ENCODE results near the gene HSPA1L. TPM values are rescaled to one million over a fixed set of nuclear protein-coding genes. Genes with fewer than 3 reads are reported as not detected.

The HSPA1L gene
- total RNA-seq, 2 donors from 2014 or later, result 1.1 to 1.2 TPM

DNA sequence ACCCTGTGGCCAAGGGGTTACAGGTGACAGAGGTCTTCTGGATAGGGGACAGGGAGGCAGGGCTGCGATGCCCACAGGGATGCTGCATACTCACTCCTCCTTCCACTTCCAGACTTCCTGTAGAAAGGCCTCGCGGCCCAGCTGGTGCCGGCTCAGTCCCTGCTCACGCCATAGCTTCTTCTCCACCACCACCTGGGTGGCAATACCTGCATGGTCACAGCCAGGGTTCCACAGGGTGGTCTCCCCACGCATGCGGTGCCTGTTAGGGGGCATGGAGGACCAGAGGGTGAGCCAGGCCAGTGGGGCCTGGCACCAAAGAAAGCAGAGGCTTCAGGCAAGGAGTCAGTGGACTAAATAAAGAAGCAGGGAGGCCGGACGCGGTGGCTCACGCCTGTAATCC, 29.6 kb downstream of the HSPA1L start:
- Histone ChIP-seq H3K9me3 (no peaks in the 10 kb centered on the region), H3K27me3 (replicated peaks; ENCODE audit: insufficient read depth) (no peaks in the 10 kb centered on the region), H3K27ac (no peak overlapping the region), H3K36me3 (peaks cover 41% of the 10 kb centered on the region), H3K4me3 (no peak overlapping the region), H3K4me1 (ENCODE audit: control insufficient read depth in 1 of 2, low read depth in 2 of 2) (no peaks in the 10 kb centered on the region)
- no peak for DNase-seq (ENCODE audit: low spot score)
- TF ChIP-seq, protein P1, sequence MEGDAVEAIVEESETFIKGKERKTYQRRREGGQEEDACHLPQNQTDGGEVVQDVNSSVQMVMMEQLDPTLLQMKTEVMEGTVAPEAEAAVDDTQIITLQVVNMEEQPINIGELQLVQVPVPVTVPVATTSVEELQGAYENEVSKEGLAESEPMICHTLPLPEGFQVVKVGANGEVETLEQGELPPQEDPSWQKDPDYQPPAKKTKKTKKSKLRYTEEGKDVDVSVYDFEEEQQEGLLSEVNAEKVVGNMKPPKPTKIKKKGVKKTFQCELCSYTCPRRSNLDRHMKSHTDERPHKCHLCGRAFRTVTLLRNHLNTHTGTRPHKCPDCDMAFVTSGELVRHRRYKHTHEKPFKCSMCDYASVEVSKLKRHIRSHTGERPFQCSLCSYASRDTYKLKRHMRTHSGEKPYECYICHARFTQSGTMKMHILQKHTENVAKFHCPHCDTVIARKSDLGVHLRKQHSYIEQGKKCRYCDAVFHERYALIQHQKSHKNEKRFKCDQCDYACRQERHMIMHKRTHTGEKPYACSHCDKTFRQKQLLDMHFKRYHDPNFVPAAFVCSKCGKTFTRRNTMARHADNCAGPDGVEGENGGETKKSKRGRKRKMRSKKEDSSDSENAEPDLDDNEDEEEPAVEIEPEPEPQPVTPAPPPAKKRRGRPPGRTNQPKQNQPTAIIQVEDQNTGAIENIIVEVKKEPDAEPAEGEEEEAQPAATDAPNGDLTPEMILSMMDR (IDR thresholded peaks at IDR 0.05), result no peak
- no peak for ATAC-seq (ENCODE audit: insufficient number of reproducible peaks, low FRiP score, low read depth)

DNA sequence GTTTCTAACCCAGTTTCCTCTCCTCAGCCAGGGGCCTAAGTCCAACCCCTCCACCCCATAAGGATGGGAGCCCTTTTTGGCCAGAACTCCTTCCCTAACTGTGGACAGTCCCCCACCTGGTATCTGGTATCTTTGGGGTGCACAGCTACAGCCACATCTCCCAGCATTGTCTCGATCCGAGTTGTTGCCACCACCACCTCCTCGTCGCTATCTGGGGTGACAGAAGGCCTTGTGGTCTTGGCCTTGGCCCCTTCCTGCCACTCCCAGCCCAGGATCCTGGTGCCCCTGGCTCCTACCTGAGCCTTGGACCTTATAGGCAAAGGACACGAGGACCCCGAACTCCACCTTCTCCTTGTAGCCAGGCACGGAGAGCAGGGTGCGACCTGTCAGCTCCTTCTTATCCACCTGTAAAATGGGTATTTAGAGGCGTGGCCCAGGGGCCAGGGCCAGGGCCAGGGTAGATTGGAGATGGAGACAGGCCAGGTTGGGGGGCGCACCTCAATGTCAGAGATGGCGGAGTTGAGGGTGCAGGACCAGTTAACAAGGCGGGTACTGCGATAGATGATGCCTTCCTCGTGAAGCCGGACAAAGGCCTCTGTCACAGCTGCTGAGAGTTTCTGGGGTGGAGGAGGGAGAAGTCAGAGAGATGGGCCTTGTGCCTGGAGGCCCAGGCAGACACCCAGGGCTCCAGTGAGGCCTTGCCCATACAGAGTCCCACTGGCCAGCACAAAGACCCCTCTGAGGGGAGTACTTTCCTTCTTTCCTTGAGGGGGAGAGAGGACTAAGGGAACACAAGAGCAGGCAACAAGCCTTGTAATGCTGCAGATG, 30.8 kb downstream of the HSPA1L start:
- no peaks in the 10 kb centered on the region for H3K27me3 ChIP-seq (replicated peaks; ENCODE audit: insufficient read depth)
- TF ChIP-seq, protein P1 (IDR thresholded peaks at IDR 0.05), result no peak
- H3K36me3 ChIP-seq, result peaks cover 50% of the 10 kb centered on the region
- H3K4me3 ChIP-seq, result no peak overlapping the region
- DNase-seq (ENCODE audit: low spot score) (no peak), ATAC-seq (ENCODE audit: insufficient number of reproducible peaks, low FRiP score, low read depth) (no peak)
- no peaks in the 10 kb centered on the region for H3K4me1 ChIP-seq (ENCODE audit: control insufficient read depth in 1 of 2, low read depth in 2 of 2)
- no peaks in the 10 kb centered on the region for H3K9me3 ChIP-seq
- no peak overlapping the region for H3K27ac ChIP-seq

- no peaks in the 10 kb centered on the region for H3K9me3 ChIP-seq
- DNase-seq (ENCODE audit: low spot score) (no peak), ATAC-seq (ENCODE audit: insufficient number of reproducible peaks, low FRiP score, low read depth) (no peak)
- no peaks in the 10 kb centered on the region for H3K27me3 ChIP-seq (replicated peaks; ENCODE audit: insufficient read depth)
- H3K36me3 ChIP-seq, result peaks cover 50% of the 10 kb centered on the region
- no peak overlapping the region for H3K27ac ChIP-seq
- TF ChIP-seq, protein P1 (IDR thresholded peaks at IDR 0.05), result no peak
- no peak overlapping the region for H3K4me3 ChIP-seq
- peaks cover under 1% of the 10 kb centered on the region in 2 donors for H3K4me1 ChIP-seq (ENCODE audit: control insufficient read depth in 1 of 2, low read depth in 2 of 2)
Measured at GRCh38 chr6:31782126-31782855, 32.8 kb downstream of the HSPA1L start.

DNA sequence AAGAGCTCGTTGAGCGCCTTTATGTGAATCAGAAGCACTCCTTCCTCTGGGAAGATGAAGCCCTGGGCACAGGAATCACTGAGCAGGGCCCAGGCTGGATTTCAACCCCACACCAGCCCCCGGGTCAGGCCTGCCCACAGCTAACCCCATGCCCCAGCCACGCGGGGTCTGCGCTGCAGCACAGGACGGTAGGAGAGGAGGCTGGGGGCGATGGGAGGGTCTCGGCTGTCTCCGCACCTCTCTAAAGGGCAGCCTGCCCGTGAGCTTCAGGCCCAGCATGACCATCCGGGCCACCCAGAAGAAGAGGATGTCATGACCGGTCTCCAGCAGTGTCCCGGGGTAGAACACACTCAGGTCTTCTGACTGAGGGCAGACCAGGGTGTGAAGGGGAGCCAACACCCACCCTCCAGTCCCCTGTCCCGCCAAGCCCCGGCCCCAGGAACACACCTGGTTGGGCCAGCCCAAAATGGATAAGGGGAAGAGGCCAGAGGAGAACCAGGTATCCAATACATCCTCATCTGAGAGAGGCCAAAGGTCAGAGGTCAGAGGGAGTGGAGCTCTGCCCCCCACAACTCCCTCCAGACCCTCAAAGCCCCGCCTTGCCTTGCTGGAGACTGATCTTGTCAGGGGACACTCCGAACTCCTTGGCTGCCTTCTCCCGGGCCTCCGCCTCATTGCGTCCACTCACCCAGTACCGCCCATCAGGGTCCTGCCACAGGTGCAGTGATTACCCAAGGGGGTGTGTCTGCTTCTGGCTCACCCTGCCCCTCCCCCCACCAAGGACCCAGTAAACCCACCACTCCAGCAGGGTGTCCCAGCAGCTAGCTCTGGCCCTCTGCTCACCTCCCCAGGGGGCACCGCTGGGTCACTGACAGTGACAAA, 33.6 kb downstream of the HSPA1L start:
- H3K9me3 ChIP-seq, result no peaks in the 10 kb centered on the region
- H3K27ac ChIP-seq, result no peak overlapping the region
- H3K4me3 ChIP-seq, result no peak overlapping the region
- peaks cover 6 to 8% of the 10 kb centered on the region in 2 donors for H3K4me1 ChIP-seq (ENCODE audit: control insufficient read depth in 1 of 2, low read depth in 2 of 2)
- peaks cover 50% of the 10 kb centered on the region for H3K36me3 ChIP-seq
- no peak for ATAC-seq (ENCODE audit: insufficient number of reproducible peaks, low FRiP score, low read depth)
- no peaks in the 10 kb centered on the region for H3K27me3 ChIP-seq (replicated peaks; ENCODE audit: insufficient read depth)
- TF ChIP-seq, protein P1 (IDR thresholded peaks at IDR 0.05), result no peak
- DNase-seq (ENCODE audit: low spot score), result no peak

Data from thoracic aorta (tissue), 2 donors.